WTC11 (cell line): ENCODE data around the gene PRSS57. TPM values are rescaled to one million over a fixed set of nuclear protein-coding genes. Genes with fewer than 3 reads are reported as not detected.

Experiments used
- ATAC-seq: fragments of 200-7000 bp; cut with Tn5 transposase; 2 replicates; pipeline ENCODE4 v1.10.0; 2021; ENCODE audit warnings: mild to moderate bottlenecking, moderate library complexity
- CTCF ChIA-PET: fragments of 300-600 bp; sonication (Branson Sonifier 250); formaldehyde crosslinking; loops from one replicate; lab custom pipeline; 2021; ENCODE audit warnings: antibody characterized with exemption; lab: Charles Lee
- POLR2A ChIA-PET: fragments of 350-600 bp; sonication (Branson Sonifier 250); formaldehyde crosslinking; loops from one replicate; lab custom pipeline; 2021; ENCODE audit warnings: antibody characterized with exemption; lab: Charles Lee
- DNase-seq: peaks from one replicate; pipeline ENCODE4 v3.0.0; 2021; ENCODE audit warnings: low spot score
- H3K27ac Mint-ChIP-seq: 2 replicates; pipeline ENCODE4 v1.8.0; 2021; ENCODE audit warnings: mixed read lengths
- H3K27me3 Mint-ChIP-seq: 2 replicates; pipeline ENCODE4 v1.8.0; 2021; ENCODE audit warnings: low read depth, mild to moderate bottlenecking, moderate library complexity, mixed read lengths
- H3K36me3 Mint-ChIP-seq: 2 replicates; pipeline ENCODE4 v1.8.0; 2021; ENCODE audit warnings: mixed read lengths
- H3K4me1 Mint-ChIP-seq: 2 replicates; pipeline ENCODE4 v1.8.0; 2022; ENCODE audit warnings: mixed read lengths
- H3K4me3 Mint-ChIP-seq: 2 replicates; pipeline ENCODE4 v1.8.0; 2021; ENCODE audit warnings: mild to moderate bottlenecking, moderate library complexity, mixed read lengths
- H3K9me3 Mint-ChIP-seq: 2 replicates; pipeline ENCODE4 v1.8.0; 2021; ENCODE audit warnings: mixed read lengths
- ATF1 ChIP-seq: sonication (generic); formaldehyde crosslinking; IDR thresholded peaks from 2 replicates; pipeline ENCODE4 v1.8.1; 2023; ENCODE audit warnings: mild to moderate bottlenecking, moderate library complexity, missing genetic modification reagents
- CREM ChIP-seq: sonication (generic); formaldehyde crosslinking; IDR thresholded peaks from 2 replicates; pipeline ENCODE4 v1.8.1; 2022; ENCODE audit warnings: mild to moderate bottlenecking, missing genetic modification reagents, moderate library complexity
- GABPB1 ChIP-seq: sonication (generic); formaldehyde crosslinking; IDR thresholded peaks from 2 replicates; pipeline ENCODE4 v1.8.1; 2023; ENCODE audit warnings: mild to moderate bottlenecking, missing genetic modification reagents
- MXD4 ChIP-seq: fragments of 250-450 bp; sonication (Bioruptor Pico); IDR thresholded peaks from 2 replicates; pipeline ENCODE4 v1.8.0; 2021; ENCODE audit warnings: mild to moderate bottlenecking, moderate library complexity, borderline replicate concordance
- RORB ChIP-seq: fragments of 250-450 bp; sonication (Bioruptor Pico); IDR thresholded peaks from 2 replicates; pipeline ENCODE4 v1.9.0; 2021; ENCODE audit warnings: mild to moderate bottlenecking
- TCF7 ChIP-seq: sonication (generic); formaldehyde crosslinking; IDR thresholded peaks from 2 replicates; pipeline ENCODE4 v1.8.0; 2022; ENCODE audit warnings: mild to moderate bottlenecking, low read depth, missing genetic modification reagents, moderate library complexity
- ZNF232 ChIP-seq: sonication (generic); formaldehyde crosslinking; IDR thresholded peaks from 2 replicates; pipeline ENCODE4 v1.8.0; 2022; ENCODE audit warnings: mild to moderate bottlenecking, missing genetic modification reagents
- ZNF263 ChIP-seq: sonication (generic); formaldehyde crosslinking; IDR thresholded peaks from 2 replicates; pipeline ENCODE4 v1.8.1; 2022; ENCODE audit warnings: low read depth, mild to moderate bottlenecking, moderate library complexity, missing genetic modification reagents
- ZNF317 ChIP-seq: sonication (generic); formaldehyde crosslinking; IDR thresholded peaks from 2 replicates; pipeline ENCODE4 v1.8.1; 2023; ENCODE audit warnings: low read depth, mild to moderate bottlenecking, moderate library complexity, missing genetic modification reagents, borderline replicate concordance
- total RNA-seq: library from RNA; stranded (reverse); gene quantifications from 3 replicates; pipeline ENCODE4 v1.2.3, GENCODE V29; 2021
- TF ChIP-seq, protein P1 (sequence below): fragments of 250-450 bp; sonication (Bioruptor Pico); IDR thresholded peaks from 2 replicates; pipeline ENCODE4 v1.8.0; 2021; ENCODE audit warnings: mild to moderate bottlenecking
- TF ChIP-seq, protein P2 (sequence below): fragments of 250-450 bp; sonication (Bioruptor Pico); IDR thresholded peaks from 2 replicates; pipeline ENCODE4 v1.9.0; 2021; ENCODE audit warnings: mild to moderate bottlenecking, borderline replicate concordance
- TF ChIP-seq, protein P3 (sequence below): sonication (generic); formaldehyde crosslinking; IDR thresholded peaks from 2 replicates; pipeline ENCODE4 v1.8.1; 2023; ENCODE audit warnings: mild to moderate bottlenecking, missing genetic modification reagents, borderline replicate concordance
- TF ChIP-seq, protein P4 (sequence below): sonication (generic); formaldehyde crosslinking; IDR thresholded peaks from 2 replicates; pipeline ENCODE4 v1.8.0; 2022; ENCODE audit warnings: missing genetic modification reagents
- TF ChIP-seq, protein P5 (sequence below): sonication (generic); formaldehyde crosslinking; IDR thresholded peaks from 2 replicates; pipeline ENCODE4 v1.8.0; 2022; ENCODE audit warnings: mild to moderate bottlenecking, missing genetic modification reagents
- TF ChIP-seq, protein P6 (sequence below): sonication (generic); formaldehyde crosslinking; IDR thresholded peaks from 2 replicates; pipeline ENCODE4 v1.8.0; 2023; ENCODE audit warnings: mild to moderate bottlenecking, missing genetic modification reagents

The PRSS57 gene
- total RNA-seq, 1 experiment from 2014 or later, result not detected

DNA sequence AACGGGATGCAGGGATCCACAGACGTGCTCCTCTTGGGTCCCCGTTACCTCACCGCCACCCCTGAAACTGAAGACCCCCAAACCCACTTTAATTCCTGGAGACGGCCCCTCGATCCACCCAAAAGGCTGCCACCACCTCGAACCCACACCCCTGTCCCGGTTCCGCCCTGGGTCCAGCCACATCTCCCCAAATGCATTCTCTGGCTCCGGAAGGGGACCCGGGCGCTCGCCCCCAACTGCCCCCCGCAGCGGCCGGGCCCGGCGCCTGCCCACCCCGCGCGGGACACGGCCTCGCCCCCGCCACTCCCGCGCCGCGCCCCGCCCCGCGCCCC, 19.3 kb downstream of the PRSS57 start:
- Mint-ChIP-seq H3K4me3 (peak overlapping the region; percentile 45; the same call in 1 of the 2 replicates), H3K36me3 (no peaks in the 10 kb centered on the region), H3K4me1 (no peaks in the 10 kb centered on the region), H3K27ac (no peak overlapping the region), H3K9me3 (no peaks in the 10 kb centered on the region), H3K27me3 (peaks cover 27% of the 10 kb centered on the region)
- ChIA-PET POLR2A (no interaction called here), CTCF (interaction anchor here (1.0 to 2.1 kb wide), 4 partner anchors 24 to 66 kb away, joined by 3 to 8 read pairs (median 4); no protein-coding TSS in a partner anchor)
- TF ChIP-seq ZNF317 (CRISPR knock-in tag) (no peak), TCF7 (no peak), ZNF263 (no peak), ATF1 (CRISPR knock-in tag) (no peak), CREM (CRISPR knock-in tag) (no peak), RORB (no peak)
- TF ChIP-seq, protein P1, sequence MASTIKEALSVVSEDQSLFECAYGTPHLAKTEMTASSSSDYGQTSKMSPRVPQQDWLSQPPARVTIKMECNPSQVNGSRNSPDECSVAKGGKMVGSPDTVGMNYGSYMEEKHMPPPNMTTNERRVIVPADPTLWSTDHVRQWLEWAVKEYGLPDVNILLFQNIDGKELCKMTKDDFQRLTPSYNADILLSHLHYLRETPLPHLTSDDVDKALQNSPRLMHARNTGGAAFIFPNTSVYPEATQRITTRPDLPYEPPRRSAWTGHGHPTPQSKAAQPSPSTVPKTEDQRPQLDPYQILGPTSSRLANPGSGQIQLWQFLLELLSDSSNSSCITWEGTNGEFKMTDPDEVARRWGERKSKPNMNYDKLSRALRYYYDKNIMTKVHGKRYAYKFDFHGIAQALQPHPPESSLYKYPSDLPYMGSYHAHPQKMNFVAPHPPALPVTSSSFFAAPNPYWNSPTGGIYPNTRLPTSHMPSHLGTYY (CRISPR knock-in tag), result no peak
- TF ChIP-seq, protein P2, sequence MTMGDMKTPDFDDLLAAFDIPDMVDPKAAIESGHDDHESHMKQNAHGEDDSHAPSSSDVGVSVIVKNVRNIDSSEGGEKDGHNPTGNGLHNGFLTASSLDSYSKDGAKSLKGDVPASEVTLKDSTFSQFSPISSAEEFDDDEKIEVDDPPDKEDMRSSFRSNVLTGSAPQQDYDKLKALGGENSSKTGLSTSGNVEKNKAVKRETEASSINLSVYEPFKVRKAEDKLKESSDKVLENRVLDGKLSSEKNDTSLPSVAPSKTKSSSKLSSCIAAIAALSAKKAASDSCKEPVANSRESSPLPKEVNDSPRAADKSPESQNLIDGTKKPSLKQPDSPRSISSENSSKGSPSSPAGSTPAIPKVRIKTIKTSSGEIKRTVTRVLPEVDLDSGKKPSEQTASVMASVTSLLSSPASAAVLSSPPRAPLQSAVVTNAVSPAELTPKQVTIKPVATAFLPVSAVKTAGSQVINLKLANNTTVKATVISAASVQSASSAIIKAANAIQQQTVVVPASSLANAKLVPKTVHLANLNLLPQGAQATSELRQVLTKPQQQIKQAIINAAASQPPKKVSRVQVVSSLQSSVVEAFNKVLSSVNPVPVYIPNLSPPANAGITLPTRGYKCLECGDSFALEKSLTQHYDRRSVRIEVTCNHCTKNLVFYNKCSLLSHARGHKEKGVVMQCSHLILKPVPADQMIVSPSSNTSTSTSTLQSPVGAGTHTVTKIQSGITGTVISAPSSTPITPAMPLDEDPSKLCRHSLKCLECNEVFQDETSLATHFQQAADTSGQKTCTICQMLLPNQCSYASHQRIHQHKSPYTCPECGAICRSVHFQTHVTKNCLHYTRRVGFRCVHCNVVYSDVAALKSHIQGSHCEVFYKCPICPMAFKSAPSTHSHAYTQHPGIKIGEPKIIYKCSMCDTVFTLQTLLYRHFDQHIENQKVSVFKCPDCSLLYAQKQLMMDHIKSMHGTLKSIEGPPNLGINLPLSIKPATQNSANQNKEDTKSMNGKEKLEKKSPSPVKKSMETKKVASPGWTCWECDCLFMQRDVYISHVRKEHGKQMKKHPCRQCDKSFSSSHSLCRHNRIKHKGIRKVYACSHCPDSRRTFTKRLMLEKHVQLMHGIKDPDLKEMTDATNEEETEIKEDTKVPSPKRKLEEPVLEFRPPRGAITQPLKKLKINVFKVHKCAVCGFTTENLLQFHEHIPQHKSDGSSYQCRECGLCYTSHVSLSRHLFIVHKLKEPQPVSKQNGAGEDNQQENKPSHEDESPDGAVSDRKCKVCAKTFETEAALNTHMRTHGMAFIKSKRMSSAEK (CRISPR knock-in tag), result no peak
- TF ChIP-seq, protein P3, sequence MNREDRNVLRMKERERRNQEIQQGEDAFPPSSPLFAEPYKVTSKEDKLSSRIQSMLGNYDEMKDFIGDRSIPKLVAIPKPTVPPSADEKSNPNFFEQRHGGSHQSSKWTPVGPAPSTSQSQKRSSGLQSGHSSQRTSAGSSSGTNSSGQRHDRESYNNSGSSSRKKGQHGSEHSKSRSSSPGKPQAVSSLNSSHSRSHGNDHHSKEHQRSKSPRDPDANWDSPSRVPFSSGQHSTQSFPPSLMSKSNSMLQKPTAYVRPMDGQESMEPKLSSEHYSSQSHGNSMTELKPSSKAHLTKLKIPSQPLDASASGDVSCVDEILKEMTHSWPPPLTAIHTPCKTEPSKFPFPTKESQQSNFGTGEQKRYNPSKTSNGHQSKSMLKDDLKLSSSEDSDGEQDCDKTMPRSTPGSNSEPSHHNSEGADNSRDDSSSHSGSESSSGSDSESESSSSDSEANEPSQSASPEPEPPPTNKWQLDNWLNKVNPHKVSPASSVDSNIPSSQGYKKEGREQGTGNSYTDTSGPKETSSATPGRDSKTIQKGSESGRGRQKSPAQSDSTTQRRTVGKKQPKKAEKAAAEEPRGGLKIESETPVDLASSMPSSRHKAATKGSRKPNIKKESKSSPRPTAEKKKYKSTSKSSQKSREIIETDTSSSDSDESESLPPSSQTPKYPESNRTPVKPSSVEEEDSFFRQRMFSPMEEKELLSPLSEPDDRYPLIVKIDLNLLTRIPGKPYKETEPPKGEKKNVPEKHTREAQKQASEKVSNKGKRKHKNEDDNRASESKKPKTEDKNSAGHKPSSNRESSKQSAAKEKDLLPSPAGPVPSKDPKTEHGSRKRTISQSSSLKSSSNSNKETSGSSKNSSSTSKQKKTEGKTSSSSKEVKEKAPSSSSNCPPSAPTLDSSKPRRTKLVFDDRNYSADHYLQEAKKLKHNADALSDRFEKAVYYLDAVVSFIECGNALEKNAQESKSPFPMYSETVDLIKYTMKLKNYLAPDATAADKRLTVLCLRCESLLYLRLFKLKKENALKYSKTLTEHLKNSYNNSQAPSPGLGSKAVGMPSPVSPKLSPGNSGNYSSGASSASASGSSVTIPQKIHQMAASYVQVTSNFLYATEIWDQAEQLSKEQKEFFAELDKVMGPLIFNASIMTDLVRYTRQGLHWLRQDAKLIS, result no peak
- DNase-seq (no peak), ATAC-seq (no peak)

DNA sequence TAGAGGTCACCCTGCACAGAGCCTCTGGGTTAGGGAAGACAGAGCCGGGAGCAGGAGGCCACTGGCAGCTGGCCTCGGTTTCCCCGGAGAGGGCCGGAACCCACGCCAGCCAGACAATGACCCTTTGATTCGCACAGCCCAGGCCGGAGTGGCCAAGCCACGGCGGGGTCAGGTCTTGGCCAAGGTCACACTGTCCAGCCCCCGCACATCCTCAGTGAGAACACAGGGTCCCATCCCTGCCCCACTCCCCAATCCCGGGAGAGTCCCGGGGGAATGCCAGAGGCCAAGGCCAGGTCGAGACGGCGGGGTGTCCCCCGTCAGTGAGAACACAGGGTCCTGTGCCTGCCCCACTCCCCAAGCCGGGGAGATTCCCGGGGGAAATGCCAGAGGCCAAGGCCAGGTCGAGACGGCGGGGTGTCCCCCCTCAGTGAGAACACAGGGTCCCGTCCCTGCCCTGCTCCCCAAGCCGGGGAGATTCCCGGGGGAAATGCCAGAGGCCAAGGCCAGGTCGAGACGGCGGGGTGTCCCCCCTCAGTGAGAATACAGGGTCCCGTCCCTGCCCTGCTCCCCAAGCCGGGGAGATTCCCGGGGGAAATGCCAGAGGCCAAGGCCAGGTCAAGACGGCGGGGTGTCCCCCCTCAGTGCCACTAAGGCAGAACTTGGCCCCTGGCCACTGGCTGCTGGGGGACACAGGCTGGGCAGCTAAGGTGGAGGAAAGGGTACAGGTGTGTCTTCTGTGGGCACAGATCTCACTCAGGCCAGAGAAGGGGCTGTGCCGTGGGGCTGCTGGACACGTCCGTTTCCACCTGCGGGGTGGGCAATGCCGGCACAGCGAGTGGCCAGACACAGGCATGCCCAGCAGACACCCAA, 20.7 kb downstream of the PRSS57 start:
- Mint-ChIP-seq H3K36me3 (no peaks in the 10 kb centered on the region), H3K4me1 (no peaks in the 10 kb centered on the region), H3K27me3 (peaks cover 27% of the 10 kb centered on the region), H3K27ac (no peak overlapping the region), H3K4me3 (no peak overlapping the region), H3K9me3 (no peaks in the 10 kb centered on the region)
- POLR2A ChIA-PET, result no interaction called here
- CTCF ChIA-PET, result interaction anchor here (0.6 to 2.1 kb wide), 4 partner anchors 9 to 67 kb away, joined by 4 to 8 read pairs (median 6); no protein-coding TSS in a partner anchor
- DNase-seq, result no peak
- no peak for ATAC-seq
- TF ChIP-seq MXD4 (CRISPR knock-in tag), result no peak
- TF ChIP-seq, protein P4, sequence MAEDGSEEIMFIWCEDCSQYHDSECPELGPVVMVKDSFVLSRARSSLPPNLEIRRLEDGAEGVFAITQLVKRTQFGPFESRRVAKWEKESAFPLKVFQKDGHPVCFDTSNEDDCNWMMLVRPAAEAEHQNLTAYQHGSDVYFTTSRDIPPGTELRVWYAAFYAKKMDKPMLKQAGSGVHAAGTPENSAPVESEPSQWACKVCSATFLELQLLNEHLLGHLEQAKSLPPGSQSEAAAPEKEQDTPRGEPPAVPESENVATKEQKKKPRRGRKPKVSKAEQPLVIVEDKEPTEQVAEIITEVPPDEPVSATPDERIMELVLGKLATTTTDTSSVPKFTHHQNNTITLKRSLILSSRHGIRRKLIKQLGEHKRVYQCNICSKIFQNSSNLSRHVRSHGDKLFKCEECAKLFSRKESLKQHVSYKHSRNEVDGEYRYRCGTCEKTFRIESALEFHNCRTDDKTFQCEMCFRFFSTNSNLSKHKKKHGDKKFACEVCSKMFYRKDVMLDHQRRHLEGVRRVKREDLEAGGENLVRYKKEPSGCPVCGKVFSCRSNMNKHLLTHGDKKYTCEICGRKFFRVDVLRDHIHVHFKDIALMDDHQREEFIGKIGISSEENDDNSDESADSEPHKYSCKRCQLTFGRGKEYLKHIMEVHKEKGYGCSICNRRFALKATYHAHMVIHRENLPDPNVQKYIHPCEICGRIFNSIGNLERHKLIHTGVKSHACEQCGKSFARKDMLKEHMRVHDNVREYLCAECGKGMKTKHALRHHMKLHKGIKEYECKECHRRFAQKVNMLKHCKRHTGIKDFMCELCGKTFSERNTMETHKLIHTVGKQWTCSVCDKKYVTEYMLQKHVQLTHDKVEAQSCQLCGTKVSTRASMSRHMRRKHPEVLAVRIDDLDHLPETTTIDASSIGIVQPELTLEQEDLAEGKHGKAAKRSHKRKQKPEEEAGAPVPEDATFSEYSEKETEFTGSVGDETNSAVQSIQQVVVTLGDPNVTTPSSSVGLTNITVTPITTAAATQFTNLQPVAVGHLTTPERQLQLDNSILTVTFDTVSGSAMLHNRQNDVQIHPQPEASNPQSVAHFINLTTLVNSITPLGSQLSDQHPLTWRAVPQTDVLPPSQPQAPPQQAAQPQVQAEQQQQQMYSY (CRISPR knock-in tag), result no peak
- TF ChIP-seq, protein P5, sequence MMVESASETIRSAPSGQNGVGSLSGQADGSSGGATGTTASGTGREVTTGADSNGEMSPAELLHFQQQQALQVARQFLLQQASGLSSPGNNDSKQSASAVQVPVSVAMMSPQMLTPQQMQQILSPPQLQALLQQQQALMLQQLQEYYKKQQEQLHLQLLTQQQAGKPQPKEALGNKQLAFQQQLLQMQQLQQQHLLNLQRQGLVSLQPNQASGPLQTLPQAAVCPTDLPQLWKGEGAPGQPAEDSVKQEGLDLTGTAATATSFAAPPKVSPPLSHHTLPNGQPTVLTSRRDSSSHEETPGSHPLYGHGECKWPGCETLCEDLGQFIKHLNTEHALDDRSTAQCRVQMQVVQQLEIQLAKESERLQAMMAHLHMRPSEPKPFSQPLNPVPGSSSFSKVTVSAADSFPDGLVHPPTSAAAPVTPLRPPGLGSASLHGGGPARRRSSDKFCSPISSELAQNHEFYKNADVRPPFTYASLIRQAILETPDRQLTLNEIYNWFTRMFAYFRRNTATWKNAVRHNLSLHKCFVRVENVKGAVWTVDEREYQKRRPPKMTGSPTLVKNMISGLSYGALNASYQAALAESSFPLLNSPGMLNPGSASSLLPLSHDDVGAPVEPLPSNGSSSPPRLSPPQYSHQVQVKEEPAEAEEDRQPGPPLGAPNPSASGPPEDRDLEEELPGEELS, result no peak
- TF ChIP-seq, protein P6, sequence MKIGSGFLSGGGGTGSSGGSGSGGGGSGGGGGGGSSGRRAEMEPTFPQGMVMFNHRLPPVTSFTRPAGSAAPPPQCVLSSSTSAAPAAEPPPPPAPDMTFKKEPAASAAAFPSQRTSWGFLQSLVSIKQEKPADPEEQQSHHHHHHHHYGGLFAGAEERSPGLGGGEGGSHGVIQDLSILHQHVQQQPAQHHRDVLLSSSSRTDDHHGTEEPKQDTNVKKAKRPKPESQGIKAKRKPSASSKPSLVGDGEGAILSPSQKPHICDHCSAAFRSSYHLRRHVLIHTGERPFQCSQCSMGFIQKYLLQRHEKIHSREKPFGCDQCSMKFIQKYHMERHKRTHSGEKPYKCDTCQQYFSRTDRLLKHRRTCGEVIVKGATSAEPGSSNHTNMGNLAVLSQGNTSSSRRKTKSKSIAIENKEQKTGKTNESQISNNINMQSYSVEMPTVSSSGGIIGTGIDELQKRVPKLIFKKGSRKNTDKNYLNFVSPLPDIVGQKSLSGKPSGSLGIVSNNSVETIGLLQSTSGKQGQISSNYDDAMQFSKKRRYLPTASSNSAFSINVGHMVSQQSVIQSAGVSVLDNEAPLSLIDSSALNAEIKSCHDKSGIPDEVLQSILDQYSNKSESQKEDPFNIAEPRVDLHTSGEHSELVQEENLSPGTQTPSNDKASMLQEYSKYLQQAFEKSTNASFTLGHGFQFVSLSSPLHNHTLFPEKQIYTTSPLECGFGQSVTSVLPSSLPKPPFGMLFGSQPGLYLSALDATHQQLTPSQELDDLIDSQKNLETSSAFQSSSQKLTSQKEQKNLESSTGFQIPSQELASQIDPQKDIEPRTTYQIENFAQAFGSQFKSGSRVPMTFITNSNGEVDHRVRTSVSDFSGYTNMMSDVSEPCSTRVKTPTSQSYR (CRISPR knock-in tag), result no peak
- TF ChIP-seq ZNF232, result no peak
- TF ChIP-seq GABPB1 (CRISPR knock-in tag), result no peak
